Activated T-helper 1 cell treated with anti-CD3 and anti-CD28 coated beads, Interleukin-2, amount 50 U/mL, for 16 hours (primary cell): ENCODE measurements around the gene SMARCA1.
"Not testable (repeated sequence)": the region's sequence is repeated elsewhere in the genome, so short reads cannot be mapped to it uniquely, and the experiment has no call there.

Experiments used
- DNase-seq, 2 donors: peaks; one replicate each; pipeline ENCODE4 v3.0.0-alpha.2; 2020; ENCODE audit warnings: low read depth in 1 of 2, low spot score in 1 of 2

The SMARCA1 gene, protein sequence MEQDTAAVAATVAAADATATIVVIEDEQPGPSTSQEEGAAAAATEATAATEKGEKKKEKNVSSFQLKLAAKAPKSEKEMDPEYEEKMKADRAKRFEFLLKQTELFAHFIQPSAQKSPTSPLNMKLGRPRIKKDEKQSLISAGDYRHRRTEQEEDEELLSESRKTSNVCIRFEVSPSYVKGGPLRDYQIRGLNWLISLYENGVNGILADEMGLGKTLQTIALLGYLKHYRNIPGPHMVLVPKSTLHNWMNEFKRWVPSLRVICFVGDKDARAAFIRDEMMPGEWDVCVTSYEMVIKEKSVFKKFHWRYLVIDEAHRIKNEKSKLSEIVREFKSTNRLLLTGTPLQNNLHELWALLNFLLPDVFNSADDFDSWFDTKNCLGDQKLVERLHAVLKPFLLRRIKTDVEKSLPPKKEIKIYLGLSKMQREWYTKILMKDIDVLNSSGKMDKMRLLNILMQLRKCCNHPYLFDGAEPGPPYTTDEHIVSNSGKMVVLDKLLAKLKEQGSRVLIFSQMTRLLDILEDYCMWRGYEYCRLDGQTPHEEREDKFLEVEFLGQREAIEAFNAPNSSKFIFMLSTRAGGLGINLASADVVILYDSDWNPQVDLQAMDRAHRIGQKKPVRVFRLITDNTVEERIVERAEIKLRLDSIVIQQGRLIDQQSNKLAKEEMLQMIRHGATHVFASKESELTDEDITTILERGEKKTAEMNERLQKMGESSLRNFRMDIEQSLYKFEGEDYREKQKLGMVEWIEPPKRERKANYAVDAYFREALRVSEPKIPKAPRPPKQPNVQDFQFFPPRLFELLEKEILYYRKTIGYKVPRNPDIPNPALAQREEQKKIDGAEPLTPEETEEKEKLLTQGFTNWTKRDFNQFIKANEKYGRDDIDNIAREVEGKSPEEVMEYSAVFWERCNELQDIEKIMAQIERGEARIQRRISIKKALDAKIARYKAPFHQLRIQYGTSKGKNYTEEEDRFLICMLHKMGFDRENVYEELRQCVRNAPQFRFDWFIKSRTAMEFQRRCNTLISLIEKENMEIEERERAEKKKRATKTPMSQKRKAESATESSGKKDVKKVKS

DNA sequence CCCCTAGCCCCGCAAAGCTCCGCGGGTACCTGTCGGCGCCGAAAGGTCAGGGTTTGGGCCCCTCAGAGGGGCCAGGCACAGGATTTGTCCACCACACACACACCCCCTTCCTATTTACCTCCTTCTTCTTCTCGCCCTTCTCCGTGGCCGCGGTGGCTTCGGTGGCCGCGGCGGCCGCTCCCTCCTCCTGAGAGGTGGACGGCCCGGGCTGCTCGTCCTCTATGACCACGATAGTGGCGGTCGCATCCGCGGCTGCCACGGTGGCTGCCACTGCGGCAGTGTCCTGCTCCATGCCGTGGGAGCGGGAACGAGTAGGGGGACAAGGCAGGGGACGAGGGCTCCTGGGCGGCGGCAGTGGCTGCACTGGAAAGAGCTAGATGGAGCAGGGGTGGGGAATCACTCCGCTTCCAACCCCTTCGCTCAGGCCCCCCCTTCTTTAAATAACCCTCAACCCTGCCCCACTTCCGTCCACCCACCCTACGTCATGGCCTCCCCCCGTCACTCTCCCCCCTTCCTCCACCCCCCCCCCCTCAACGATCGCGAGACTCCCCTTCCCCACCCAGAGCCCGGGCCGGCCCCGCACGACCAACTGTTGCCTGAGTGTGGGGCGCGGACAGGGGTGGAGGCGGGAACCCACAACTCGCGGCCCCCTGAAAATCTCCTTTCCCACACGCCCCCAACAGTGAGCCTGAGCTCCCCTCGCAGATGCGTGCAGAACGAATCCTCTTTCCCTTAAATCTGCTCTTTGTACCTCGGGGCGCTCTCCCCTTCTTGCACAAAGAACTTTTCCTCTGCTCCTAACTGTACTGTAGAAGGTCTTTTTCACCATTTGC, at the start of gene SMARCA1:
TSS of gene SMARCA1 (minus strand) at position 412 of the 833 bp plus-strand sequence. CDS start at position 292, 120 bp downstream.
- no peak for DNase-seq

DNA sequence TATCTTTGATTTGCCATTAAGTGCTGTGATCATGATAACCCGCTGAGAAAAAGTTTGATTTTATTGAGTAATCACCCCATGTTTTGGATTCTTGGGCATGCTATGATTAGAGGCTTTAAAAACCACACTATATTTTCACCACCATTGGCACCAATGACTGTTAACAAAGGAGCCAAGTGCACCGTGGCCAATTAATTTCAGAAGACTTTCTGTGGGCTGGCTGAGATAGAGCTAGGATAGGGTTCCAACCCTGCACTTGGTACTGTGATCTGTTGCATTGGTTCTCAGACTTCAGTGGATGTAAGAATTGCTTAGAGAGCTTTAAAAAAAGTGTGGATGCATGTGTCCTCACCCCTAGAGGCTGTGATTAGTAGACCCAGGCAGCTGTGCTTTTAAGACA, 49.1 kb upstream of the SMARCA1 start:
- no peak for DNase-seq

DNA sequence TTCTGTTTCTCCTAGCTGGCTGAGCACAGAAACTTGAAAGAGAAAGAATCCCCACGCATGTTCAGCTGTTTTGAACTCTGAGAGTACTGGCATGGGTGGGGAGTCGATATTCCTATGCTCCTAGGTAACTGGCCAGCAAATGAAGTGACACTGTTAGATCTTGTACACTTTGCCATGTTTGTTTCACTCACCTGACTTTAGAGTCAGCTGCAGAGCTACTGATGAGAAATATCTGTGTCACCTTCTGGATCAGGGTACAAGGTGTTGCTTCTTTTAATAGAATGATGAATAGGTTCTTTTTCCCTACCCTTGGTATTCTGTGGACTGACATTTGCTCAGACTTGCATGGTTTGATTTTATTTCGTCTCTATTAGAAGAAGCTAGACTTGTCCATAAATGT, 45.1 kb upstream of the SMARCA1 start:
- no peak for DNase-seq

DNA sequence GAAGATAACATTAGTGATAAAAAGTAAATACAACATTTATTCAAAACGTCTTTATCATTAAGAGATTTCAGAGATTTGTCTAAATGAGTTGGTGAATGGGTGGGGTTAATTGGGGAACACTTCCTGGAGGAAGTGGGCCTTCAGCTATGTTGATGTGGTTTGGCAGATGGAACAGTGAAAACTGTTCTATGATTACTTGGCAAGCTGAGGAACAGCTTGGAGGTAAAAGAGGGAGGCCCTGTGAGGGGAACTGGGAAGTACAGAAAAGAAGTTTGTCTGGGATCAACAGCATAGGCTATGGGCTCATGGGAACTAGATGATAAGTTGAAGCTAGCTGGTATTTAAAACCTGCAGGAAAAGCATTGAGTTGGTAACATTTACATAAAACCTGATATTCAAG, 42.8 kb upstream of the SMARCA1 start:
- no peak for DNase-seq

DNA sequence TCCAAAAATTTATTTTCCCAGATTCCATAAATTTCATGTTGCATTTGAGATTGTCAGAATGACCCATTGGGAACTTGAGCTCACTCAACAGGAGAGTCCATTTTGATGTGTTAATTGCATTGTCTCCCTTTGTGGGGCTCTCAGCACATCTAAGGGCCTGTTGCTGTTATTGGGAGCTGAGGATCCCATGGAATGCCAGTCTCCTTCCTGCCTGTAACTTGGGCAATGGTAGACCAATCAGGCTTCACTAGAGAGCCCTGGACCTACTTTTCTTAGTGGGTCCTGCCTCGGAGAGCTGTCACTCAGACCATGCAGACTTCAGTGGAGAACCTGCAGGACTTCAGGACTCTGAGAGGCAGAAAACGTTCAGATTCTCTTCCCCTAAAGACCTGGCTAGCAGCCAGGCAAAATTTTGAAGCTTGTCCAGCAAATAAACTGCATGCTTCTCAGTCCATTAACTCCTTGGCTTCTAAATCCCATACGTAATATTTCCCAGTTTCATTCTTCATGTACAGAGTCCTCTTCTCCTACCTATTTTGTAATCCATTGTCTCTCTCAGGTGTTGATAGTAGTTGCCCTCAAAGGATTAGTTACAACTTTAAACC, 41.9 kb upstream of the SMARCA1 start:
- no peak for DNase-seq

DNA sequence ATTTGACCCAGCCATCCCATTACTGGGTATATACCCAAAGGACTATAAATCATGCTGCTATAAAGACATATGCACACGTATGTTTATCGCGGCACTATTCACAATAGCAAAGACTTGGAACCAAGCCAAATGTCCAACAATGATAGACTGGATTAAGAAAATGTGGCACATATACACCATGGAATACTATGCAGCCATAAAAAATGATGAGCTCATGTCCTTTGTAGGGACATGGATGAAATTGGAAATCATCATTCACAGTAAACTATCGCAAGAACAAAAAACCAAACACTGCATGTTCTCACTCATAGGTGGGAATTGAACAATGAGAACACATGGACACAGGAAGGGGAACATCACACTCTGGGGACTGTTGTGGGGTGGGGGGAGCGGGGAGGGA, 41.1 kb upstream of the SMARCA1 start:
- not testable (repeated sequence) for DNase-seq

DNA sequence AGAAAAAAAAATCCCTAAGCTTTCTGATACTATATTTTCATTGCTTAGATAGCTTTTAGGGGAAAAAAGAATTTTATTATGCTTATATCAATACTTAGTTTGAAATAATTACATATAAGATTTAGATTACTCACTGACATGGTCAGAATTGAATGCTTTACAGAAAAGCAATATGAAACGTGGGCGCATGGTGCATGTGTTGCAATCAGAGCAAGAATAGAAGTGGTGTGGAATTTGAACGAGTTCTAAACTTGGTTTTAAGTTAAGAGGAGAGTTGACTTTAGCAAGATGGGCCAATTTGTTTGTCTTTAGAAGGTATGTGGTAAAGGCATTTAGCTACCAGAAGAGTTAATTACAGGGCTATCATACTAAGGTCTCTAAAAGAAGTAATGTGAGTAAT, 38.2 kb upstream of the SMARCA1 start:
- DNase-seq, result no peak

DNA sequence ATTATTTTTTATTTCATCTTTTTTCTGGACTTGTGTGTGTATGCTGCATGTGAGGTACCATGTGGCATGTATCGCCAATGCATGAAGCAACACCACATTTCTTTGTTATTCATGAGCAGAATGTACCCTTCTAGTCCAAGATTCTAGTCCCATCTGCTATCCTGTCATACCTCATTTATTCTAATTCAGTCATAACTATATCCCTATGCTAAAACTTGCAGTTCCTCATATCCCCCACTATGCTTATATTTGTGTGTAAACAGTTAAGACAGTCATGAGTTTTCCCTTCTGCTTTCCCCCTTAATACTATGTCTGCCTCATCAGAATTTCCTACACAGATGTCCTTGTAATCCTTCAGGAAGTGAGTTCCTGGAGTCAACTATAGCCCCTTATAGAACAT, 36.5 kb upstream of the SMARCA1 start:
- no peak for DNase-seq

DNA sequence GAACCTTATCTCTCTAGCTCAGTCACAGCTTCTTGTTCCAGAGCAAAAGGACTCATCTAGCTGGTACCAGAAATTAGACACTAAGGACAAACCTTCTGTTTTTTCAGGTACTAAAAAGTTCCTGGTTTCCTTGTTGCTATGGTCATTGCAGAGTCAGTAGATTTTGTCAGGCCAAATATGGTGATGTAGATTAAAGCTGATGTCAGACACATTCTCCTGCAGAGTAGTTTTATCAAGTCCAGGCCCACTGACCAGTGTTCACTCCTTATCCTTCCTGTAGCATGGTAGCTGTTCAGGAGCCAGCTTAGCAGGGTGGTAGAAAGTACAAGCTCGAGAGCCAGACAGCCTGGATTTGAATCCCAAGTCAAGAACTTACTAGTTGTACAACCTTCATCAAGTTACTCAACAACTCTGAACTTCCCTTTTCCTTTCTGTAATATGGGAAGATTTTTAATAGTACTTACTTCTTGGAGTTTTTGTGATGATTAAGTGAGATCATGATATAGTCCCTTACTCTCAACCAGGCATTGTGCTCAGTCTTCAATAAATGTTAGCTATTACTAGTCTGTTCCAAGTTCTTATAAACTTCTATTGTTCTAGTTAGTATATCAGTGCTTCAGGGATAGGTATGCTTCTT, 34.7 kb upstream of the SMARCA1 start:
- DNase-seq, result no peak

DNA sequence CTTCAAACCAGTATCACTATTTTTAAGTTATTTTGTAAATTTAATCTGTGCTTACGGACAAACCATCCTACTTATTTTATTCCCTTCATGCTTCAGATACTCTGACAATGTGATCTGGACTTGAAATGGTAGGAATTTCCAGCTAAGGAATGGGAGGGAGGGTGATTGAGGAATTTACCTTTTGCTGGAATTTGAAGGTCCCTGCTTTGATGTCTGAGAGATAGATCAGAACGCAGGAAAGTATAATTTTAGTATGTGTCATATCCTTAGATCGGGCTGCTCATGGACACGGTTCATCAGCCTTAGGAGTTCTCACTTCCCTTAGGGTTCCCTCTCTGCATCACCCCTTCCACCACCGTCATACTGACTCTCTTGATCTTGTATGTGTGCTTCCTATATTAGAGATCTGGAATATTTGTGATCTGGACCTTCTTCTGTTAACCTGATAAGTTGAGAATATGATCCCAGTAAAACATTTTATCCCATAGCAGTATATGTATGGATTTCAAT, 33.6 kb upstream of the SMARCA1 start:
- no peak for DNase-seq

DNA sequence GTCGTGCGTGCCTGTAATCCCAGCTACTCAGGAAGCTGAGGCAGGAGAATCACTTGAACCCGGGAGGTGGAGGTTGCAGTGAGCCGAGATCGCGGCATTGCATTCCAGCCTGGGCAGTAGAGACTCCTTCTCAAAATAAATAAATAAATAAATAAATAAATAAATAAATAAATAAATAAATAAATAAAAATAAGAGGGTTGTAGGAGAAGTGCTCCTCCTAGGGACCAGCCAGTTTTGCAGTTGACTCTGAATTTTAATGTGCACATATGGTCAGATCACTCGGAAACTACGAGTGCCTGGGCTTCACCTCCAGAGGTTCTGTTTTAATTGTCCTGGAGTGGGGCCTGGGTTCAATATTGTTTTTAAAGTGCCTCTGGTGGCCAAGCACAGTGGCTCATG, 31.5 kb upstream of the SMARCA1 start:
- DNase-seq, result not testable (repeated sequence)

DNA sequence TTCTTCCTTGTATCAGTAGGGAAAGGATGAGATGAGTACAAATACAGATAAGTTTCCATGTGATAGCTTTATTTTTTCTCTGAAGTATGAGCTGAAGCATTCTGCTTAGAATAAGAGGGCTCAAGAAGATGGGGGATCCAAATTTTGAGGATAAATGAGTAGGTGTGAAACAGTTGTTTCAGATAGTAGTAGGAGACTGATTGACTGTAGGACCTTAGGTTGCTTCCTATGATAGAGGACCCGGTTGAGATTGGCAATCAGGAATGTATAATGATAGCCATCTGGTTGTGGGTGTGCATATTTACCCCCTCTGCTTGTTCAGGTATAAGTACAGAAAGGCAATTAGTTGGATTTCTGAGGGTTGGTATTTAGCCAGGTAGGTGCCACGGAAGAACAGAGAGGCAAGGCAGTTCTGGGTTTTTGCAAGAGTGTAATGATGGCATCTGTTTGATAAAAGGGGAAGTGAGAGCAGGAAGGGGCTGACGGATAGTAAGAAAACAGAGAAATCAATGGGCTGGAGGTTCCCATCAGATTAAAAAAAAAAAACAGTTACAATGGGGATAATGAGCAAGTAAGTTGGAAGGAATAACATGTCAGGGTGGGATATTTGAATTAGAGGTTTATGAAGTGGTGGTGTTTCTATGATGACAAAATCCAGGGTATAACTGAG, 30.5 kb upstream of the SMARCA1 start:
- no peak for DNase-seq

DNA sequence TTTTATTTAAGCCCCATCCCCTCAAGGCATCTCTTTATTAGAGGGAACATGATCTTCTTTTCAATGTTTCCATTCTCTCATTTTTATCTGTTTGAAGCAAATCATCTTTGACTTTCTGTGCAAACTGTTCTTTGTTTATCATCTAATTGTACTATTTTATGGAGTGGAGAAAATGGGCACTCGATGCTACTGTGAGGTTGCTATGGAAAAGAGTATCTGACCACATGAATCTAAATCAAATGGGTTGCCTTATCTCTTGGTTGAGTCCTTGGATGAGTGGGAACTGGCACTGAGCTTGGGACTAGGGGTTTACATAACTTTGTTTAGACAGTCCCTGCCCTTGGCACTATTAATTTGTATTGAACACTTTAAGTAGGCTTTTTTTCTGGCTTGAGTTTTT, 25.8 kb upstream of the SMARCA1 start:
- DNase-seq, result no peak

DNA sequence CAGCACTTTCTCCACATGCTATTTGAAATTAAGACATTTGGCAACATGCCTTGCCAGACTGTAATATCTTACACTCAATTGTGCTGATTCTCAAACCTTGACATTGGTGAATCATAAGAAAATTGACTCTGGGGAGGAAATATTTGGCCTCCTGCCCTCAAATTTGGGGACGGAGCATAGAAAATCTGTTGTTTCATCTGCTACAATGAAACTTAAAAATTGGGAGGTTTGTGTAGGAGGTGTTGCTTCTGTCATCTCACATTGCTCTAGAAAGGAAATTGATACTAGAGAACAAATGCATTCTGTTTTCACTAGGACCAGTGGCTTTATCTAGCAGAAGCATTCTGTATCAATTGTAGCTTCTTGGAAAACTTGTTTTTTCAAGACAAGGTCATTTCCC, 22.1 kb upstream of the SMARCA1 start:
- no peak for DNase-seq

DNA sequence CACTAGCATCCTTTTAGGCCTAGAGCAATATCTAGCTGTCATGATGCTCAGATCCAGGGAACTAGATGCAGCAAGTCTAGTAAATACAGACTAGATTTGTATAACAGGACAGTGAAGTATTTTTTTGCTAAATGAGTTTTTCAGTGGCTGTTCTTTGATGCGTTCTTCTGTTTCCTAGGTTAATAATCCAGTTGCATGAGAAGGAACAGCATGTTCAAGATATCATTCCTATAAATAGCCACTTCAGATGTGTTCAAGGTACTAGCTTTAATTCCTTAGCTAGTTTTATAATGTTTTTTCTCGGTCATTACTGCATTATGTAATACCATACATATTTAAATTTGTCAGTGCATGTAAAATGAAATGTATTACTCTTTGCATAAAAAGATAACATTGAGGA, 21.5 kb upstream of the SMARCA1 start:
- DNase-seq, result no peak

DNA sequence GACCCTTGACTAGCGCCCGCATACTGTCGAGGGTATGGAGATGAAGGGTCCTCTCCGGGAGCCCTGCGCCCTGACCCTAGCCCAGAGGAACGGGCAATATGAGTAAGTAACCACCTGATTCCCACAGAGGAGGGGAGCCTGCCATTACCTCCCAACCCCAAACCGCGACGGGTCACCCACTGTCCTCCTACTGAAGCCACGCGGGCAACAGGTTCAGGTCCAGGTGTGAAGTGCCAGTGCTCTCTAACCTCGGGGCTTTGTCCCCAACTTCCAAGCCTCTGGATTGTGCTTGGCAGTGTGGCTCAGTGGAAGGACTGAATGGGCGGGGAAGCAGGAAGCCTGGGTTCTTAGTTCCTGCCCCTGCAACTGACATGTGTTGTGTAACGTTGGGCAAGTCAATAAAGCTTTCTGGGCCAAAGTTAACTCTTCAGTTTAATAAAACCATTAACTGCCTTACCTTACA, 17.5 kb upstream of the SMARCA1 start:
- no peak for DNase-seq

DNA sequence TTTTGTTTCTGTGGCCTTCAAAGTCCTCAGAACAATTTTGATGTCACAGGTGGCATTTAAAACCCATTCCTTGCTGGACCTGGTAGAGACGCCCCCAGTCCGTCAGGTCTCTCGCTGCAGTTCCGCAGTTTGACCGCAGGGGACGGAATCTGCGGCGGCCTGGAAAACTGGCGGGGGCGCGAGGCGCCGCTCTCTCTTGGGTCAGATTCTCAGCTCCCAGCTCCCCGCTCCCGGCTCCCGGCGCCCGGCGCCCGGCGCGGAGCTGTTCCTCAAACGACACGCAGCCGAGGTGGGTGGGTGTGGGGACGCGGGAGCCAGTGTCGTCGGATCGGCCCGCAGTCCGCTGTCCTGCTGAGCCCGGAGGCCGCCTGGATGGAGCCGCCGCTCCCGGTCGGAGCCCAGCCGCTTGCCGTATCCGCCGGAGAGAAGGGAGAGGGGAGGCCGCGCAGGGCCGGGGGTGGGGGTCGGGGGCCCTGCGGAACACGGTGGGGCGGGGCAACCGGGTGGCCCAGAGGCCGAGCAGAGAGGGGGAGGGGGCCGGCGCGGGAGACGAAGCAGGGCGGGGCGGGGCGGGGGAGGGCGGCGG, 16.9 kb upstream of the SMARCA1 start, which contains the start of gene OCRL:
TSS of gene OCRL (plus strand) at position 192 of the 586 bp plus-strand sequence. CDS start at position 373, 181 bp downstream.
- DNase-seq, result no peak

DNA sequence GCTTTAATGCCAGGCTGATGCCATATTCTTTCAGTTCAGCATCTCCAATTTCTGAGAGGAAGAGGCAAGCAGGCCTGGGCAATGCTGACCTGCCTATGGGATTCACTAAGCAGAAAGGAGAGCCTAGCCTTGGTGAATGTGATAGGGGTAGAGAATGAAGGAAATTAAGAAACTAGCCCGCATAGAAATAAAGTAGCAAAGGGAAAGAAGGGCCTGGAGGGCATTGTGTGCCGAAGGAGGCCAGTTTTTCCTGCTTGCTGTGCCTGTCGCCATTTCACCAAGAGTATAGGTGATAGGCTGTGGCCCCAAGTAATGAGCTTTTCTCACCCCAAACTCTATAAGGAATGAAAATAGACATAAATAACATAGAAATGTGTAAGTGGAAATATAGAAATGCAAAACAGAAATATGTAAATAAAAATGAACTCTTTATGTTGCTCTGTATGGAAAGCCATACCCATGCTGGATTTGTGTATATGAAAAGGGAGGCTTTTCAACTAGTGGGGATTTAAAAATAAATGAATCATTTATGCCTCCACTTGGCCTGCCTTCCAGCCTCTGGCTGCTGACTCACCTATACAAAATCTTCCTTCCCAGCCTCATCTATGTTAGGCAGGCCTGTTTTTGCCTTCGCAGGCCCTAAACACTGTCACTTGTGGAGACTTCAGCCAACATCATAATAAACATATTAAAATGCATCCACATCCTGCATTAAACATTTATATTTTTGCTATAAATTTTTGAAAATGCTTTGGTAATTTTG, 11.7 kb upstream of the SMARCA1 start:
- DNase-seq, result no peak
